IMR-90 (cell line): ENCODE results near the gene A1CF. TPM values are rescaled to one million over a fixed set of nuclear protein-coding genes. Genes with fewer than 3 reads are reported as not detected.

Experiments used
- ATAC-seq: fragments of 200-7000 bp; cut with Tn5 transposase; 2 replicates; pipeline ENCODE4 v1.9.1; 2020; ENCODE audit warnings: low read depth, mild to moderate bottlenecking, moderate library complexity
- BruUV-seq: library from RNA; stranded (reverse); fragments of 400-500 nt; replicated peaks from 2 replicates; lab custom pipeline; 2021; lab: Mats Ljungman, UMichigan
- CTCF ChIA-PET: fragments of 300-600 bp; formaldehyde crosslinking; extraction: SDS; loops from one replicate; lab custom pipeline; 2021; ENCODE audit warnings: antibody characterized with exemption; lab: Yijun Ruan, JAX
- POLR2A ChIA-PET: fragments of 300-600 bp; sonication (Branson Sonifier 250); formaldehyde crosslinking; loops from one replicate; lab custom pipeline; 2022; ENCODE audit warnings: antibody characterized with exemption; ENCODE audit not compliant: unreplicated experiment; lab: Charles Lee
- DNase-seq: peaks from one replicate; pipeline ENCODE4 v3.0.0; 2013
- H2AFZ ChIP-seq: replicated peaks from 2 replicates; pipeline ENCODE3; 2013; ENCODE audit warnings: low read length, mild to moderate bottlenecking; ENCODE audit not compliant: poor library complexity
- H2AK5ac ChIP-seq: 2 replicates; pipeline ENCODE4 v1.6.1; 2013; ENCODE audit warnings: low read depth, low read length, inconsistent platforms
- H2AK9ac ChIP-seq: replicated peaks from 2 replicates; pipeline ENCODE3; 2013; ENCODE audit warnings: mild to moderate bottlenecking, low read depth, low read length, moderate library complexity; ENCODE audit not compliant: poor library complexity
- H2BK120ac ChIP-seq: 2 replicates; pipeline ENCODE4 v1.6.1; 2013; ENCODE audit warnings: low read depth, low read length, inconsistent platforms
- H2BK15ac ChIP-seq: 3 replicates; pipeline ENCODE4 v1.6.1; 2013; ENCODE audit warnings: low read depth, low read length, inconsistent platforms
- H2BK20ac ChIP-seq: 2 replicates; pipeline ENCODE4 v1.6.1; 2013; ENCODE audit warnings: low read depth, mild to moderate bottlenecking, inconsistent platforms, low read length, moderate library complexity
- H2BK5ac ChIP-seq: 2 replicates; pipeline ENCODE4 v1.6.1; 2013; ENCODE audit warnings: mild to moderate bottlenecking, low read depth, low read length, inconsistent platforms; ENCODE audit not compliant: poor library complexity, severe bottlenecking
- H3K14ac ChIP-seq: replicated peaks from 2 replicates; pipeline ENCODE4 v1.6.1; 2013; ENCODE audit warnings: low read depth, low read length, inconsistent platforms
- H3K18ac ChIP-seq: 2 replicates; pipeline ENCODE4 v1.6.1; 2013; ENCODE audit warnings: low read depth, low read length, control low read depth
- H3K23ac ChIP-seq: 2 replicates; pipeline ENCODE4 v1.6.1; 2013; ENCODE audit warnings: low read depth, low read length, inconsistent platforms
- H3K27ac ChIP-seq: 2 replicates; pipeline ENCODE4 v1.5.1; 2013; ENCODE audit warnings: mild to moderate bottlenecking, control low read depth, low read length; ENCODE audit not compliant: insufficient read depth
- H3K27me3 ChIP-seq: 2 replicates; pipeline ENCODE4 v1.6.1; 2013; ENCODE audit warnings: low read length; ENCODE audit not compliant: control insufficient read depth, insufficient read depth
- H3K36me3 ChIP-seq: 2 replicates; pipeline ENCODE4 v1.6.1; 2013; ENCODE audit warnings: low read length, mixed read lengths; ENCODE audit not compliant: control insufficient read depth, insufficient read depth
- H3K4ac ChIP-seq: 2 replicates; pipeline ENCODE4 v1.6.1; 2013; ENCODE audit warnings: low read depth, low read length, inconsistent platforms
- H3K4me1 ChIP-seq: 2 replicates; pipeline ENCODE4 v1.6.1; 2013; ENCODE audit warnings: low read length, mixed read lengths; ENCODE audit not compliant: control insufficient read depth, insufficient read depth
- H3K4me2 ChIP-seq: 2 replicates; pipeline ENCODE4 v1.6.1; 2013; ENCODE audit warnings: low read depth, mild to moderate bottlenecking, control low read depth, low read length, moderate library complexity
- H3K4me3 ChIP-seq: 2 replicates; pipeline ENCODE4 v1.5.1; 2013; ENCODE audit warnings: low read depth, mild to moderate bottlenecking, control low read depth, low read length, moderate library complexity; ENCODE audit not compliant: insufficient read depth
- H3K56ac ChIP-seq: 2 replicates; pipeline ENCODE4 v1.6.1; 2013; ENCODE audit warnings: low read length, inconsistent platforms; ENCODE audit not compliant: insufficient read depth; ENCODE audit errors: extremely low read depth
- H3K79me1 ChIP-seq, 2 experiments: 2 replicates each; pipeline ENCODE4 v1.6.1; 2013; ENCODE audit warnings: low read length in 2 of 2, inconsistent platforms in 1 of 2, low read depth in 1 of 2
- H3K9ac ChIP-seq: 2 replicates; pipeline ENCODE4 v1.6.1; 2013; ENCODE audit warnings: low read depth, low read length, control low read depth
- H3K9me1 ChIP-seq: 2 replicates; pipeline ENCODE4 v1.6.1; 2013; ENCODE audit warnings: low read length, inconsistent platforms; ENCODE audit not compliant: insufficient read depth
- H3K9me3 ChIP-seq: 2 replicates; pipeline ENCODE4 v1.6.1; 2013; ENCODE audit warnings: low read length; ENCODE audit not compliant: control insufficient read depth, insufficient read depth
- H4K20me1 ChIP-seq: 2 replicates; pipeline ENCODE4 v1.6.1; 2013; ENCODE audit warnings: low read length, inconsistent platforms; ENCODE audit not compliant: insufficient read depth
- H4K5ac ChIP-seq: 2 replicates; pipeline ENCODE4 v1.6.1; 2013; ENCODE audit warnings: mild to moderate bottlenecking, low read depth, low read length, control low read depth
- H4K8ac ChIP-seq, 2 experiments: 2 replicates each; pipeline ENCODE4 v1.6.1; 2013; ENCODE audit warnings: low read depth in 2 of 2, low read length in 2 of 2, control low read depth in 1 of 2, inconsistent platforms in 1 of 2
- H4K91ac ChIP-seq: 2 replicates; pipeline ENCODE4 v1.6.1; 2013; ENCODE audit warnings: low read depth, low read length, inconsistent platforms; ENCODE audit not compliant: insufficient read depth
- BHLHE40 ChIP-seq: fragments of 150-350 bp; IDR thresholded peaks from 2 replicates; pipeline ENCODE4 v1.6.1; 2016; ENCODE audit warnings: mild to moderate bottlenecking, low read depth, low read length
- FOS ChIP-seq: fragments of 150-350 bp; IDR thresholded peaks from 2 replicates; pipeline ENCODE4 v1.6.1; 2016; ENCODE audit warnings: low read depth, low read length
- WGBS, 2 experiments: methylation state at CpG; one replicate each; pipeline versions ENCODE4 v1.1.5 to v1.1.7; 2013; ENCODE audit warnings: missing lambda C conversion rate in 2 of 2; ENCODE audit not compliant: insufficient read length in 1 of 2; ENCODE audit errors: extremely low coverage in 2 of 2; 5-methylcytosine and 5-hydroxymethylcytosine counted together
- dilution Hi-C: fragments of 300-500 bp; cut with HindIII; formaldehyde crosslinking; loops from one replicate; pipeline ENCODE4 v1.14.3; 2018; ENCODE audit warnings: low sequenced_read_pairs; ENCODE audit not compliant: unreplicated experiment
- in situ Hi-C: fragments of 300-500 bp; cut with MboI; formaldehyde crosslinking; loops from 3 replicates; pipeline ENCODE4 v1.14.3; 2019; ENCODE audit warnings: low sequenced_read_pairs, inconsistent platforms, mixed read lengths
- intact Hi-C: fragments of 100-400 bp; cut with micrococcal nuclease; formaldehyde crosslinking; loops from 2 replicates; pipeline ENCODE4 v1.10.0; 2022
- polyA plus RNA-seq, 3 experiments: library from polyadenylated mRNA; depleted of rRNA; stranded (reverse); fragments of >200 nt; gene quantifications; 2 replicates each; pipeline ENCODE4 v1.2.3, GENCODE V29; 2012; ENCODE audit warnings: low replicate concordance in 1 of 3
- total RNA-seq: library from RNA; depleted of rRNA; stranded (reverse); fragments of >200 nt; gene quantifications from 2 replicates; pipeline ENCODE4 v1.2.3, GENCODE V29; 2012

A1CF gene
- total and polyA plus RNA-seq, 2 of the 4 experiments (the other 2 are of a cell fraction), result not detected

- no peak for ATAC-seq
- H3K36me3 ChIP-seq, result no peaks in the 10 kb centered on the region
- no TSS peak for BruUV-seq
- H3K79me1 ChIP-seq, result no peaks in the 10 kb centered on the region
- no peaks in the 10 kb centered on the region for H4K20me1 ChIP-seq
- no peak overlapping the region for H4K91ac ChIP-seq
- H2BK20ac ChIP-seq, result no peak overlapping the region
- ChIA-PET POLR2A (no interaction called here), CTCF (no interaction called here)
- no peak overlapping the region for H4K5ac ChIP-seq
- H3K56ac ChIP-seq, result no peak overlapping the region
- no peak overlapping the region for H4K8ac ChIP-seq
- no peak overlapping the region for H2BK5ac ChIP-seq
- no peaks in the 10 kb centered on the region for H3K9me1 ChIP-seq
- intact Hi-C loops, result no loop called here
- no peak overlapping the region for H3K23ac ChIP-seq
- H2AK9ac ChIP-seq, result no peak overlapping the region
- TF ChIP-seq FOS, result no peak
- TF ChIP-seq BHLHE40, result no peak
- no peak overlapping the region for H2BK120ac ChIP-seq
- H3K4me1 ChIP-seq, result no peaks in the 10 kb centered on the region
- no peak overlapping the region for H3K4me2 ChIP-seq
- H3K4ac ChIP-seq, result no peak overlapping the region
- peaks cover 12% of the 10 kb centered on the region for H3K27me3 ChIP-seq
- H2AK5ac ChIP-seq, result no peak overlapping the region
- 20% methylated on average over 1 of the region's 3 CpGs; no CpG with 5 or more reads in 1 of the 2 experiments for WGBS, 2 experiments
- no peak overlapping the region for H2AFZ ChIP-seq
- in situ Hi-C loops, result no loop called here
- no peak overlapping the region for H2BK15ac ChIP-seq
- no peak overlapping the region for H3K18ac ChIP-seq
- no peak overlapping the region for H3K4me3 ChIP-seq
- no peak overlapping the region for H3K14ac ChIP-seq
- DNase-seq, result no peak
- dilution Hi-C loops, result no loop called here
- H3K9me3 ChIP-seq, result no peaks in the 10 kb centered on the region
- H3K27ac ChIP-seq, result no peak overlapping the region
- no peak overlapping the region for H3K9ac ChIP-seq
These were observed 1.1 kb downstream of the A1CF start for GRCh38 chr10:50884302-50884701.
